Fibroblast of pulmonary artery (primary cell): ENCODE measurements around the gene MINK1.

Experiments used
- DNase-seq: peaks from one replicate; pipeline ENCODE4 v3.0.0-alpha.2; 2010; ENCODE audit warnings: low read depth
- H3K4me3 ChIP-seq: replicated peaks from 2 replicates; pipeline ENCODE4 v1.5.1; 2011; ENCODE audit warnings: low read depth, mild to moderate bottlenecking, control low read depth, low read length, moderate library complexity
- CTCF ChIP-seq: IDR thresholded peaks from 2 replicates; pipeline ENCODE4 v1.5.1; 2011; ENCODE audit warnings: mild to moderate bottlenecking, control low read depth, low read length, inconsistent platforms; ENCODE audit errors: missing control alignments

Gene MINK1

DNA sequence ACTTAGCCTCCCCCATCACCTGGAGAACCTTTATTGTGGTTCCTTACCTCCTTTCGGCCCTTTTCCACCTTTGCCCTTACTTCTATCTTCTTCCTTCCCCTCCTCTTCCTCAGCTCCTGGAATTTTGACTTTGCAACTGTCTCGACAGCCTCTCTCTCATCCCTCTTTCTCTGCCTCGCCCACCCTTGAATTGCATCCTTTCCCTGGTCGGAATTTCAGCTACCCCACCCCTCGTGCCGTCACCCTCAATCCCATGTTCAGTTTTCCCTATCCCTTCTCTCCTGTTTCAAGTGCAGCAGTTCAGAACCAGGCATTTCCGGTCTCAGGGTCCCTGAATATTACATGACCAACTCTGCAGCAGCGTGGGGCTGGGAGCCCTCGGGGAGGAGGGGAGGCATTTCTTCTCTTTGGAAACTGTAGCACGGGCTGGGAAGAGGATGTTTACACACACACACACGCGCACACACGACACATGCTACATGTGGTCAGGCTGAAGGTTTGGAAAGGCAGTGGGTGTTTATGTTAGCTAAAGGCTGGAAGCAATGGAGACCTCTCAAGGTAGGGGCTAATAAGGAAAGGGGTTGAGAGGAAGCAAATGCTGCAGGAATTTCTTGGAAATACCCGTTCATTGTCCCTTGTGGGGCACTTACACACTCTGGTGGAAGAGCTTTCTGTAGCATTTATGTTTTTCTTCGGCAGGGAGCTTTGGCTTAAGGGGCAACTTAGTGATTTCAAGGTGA is 971 bp downstream of the MINK1 start:
- H3K4me3 ChIP-seq, result peak overlapping the region; percentile 85
- no peak for TF ChIP-seq CTCF
- DNase-seq, result peak; percentile 53

GRCh38 chr17:4834681-4835020 is 1.5 kb downstream of the MINK1 start:
- H3K4me3 ChIP-seq, result peak overlapping the region; percentile 85
- TF ChIP-seq CTCF, result no peak
- no peak for DNase-seq

DNA sequence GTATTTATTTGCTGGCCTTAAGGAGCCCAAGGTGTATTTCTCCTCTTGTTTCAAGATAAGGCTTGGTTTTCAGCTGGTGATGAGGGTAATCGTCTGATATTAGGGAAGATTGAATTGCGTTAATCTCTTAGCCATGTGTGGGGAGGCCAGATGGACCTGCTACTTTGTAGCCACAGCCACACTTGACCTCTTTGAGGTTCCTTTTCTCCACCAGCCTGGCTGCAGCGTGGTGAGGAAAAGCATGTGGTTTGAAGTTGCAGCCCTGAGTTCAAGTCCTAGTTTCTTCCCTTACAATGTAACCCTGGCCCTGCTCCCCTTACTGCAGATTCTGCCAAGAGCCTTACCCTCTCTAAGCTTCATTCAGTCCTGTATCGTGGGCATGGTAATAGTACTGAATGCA is 3.1 kb downstream of the MINK1 start:
- TF ChIP-seq CTCF, result no peak
- no peak overlapping the region for H3K4me3 ChIP-seq
- no peak for DNase-seq

- DNase-seq, result no peak
- TF ChIP-seq CTCF, result no peak
- H3K4me3 ChIP-seq, result no peak overlapping the region
Observed at GRCh38 chr17:4837471-4838308, 4.5 kb downstream of the MINK1 start.

GRCh38 chr17:4838309-4838785 is 5.2 kb downstream of the MINK1 start:
- H3K4me3 ChIP-seq, result no peak overlapping the region
- no peak for DNase-seq
- TF ChIP-seq CTCF, result no peak

GRCh38 chr17:4839221-4839620 is 6.1 kb downstream of the MINK1 start:
- H3K4me3 ChIP-seq, result no peak overlapping the region
- no peak for TF ChIP-seq CTCF
- no peak for DNase-seq
